Muscle of leg (tissue), 11 donors: ENCODE measurements around the gene RPS6KA3. TPM values are rescaled to one million over a fixed set of nuclear protein-coding genes. Genes with fewer than 3 reads are reported as not detected.
A peak's percentile ranks its signal among the peaks of the same experiment; 100 is the strongest.

Source experiments
- DNase-seq: peaks from one replicate; pipeline ENCODE4 v3.0.0; 2013
- H3K27ac ChIP-seq: one replicate; pipeline ENCODE4 v1.5.1; 2013; ENCODE audit warnings: mild to moderate bottlenecking, low read length, control low read depth
- H3K27me3 ChIP-seq: one replicate; pipeline ENCODE4 v1.6.1; 2013; ENCODE audit warnings: low read length; ENCODE audit not compliant: control insufficient read depth, insufficient read depth
- H3K36me3 ChIP-seq: one replicate; pipeline ENCODE4 v1.6.1; 2013; ENCODE audit warnings: low read length; ENCODE audit not compliant: control insufficient read depth, insufficient read depth
- H3K4me1 ChIP-seq: one replicate; pipeline ENCODE4 v1.6.1; 2013; ENCODE audit warnings: low read length; ENCODE audit not compliant: control insufficient read depth, insufficient read depth
- H3K4me3 ChIP-seq: one replicate; pipeline ENCODE4 v1.5.1; 2013; ENCODE audit warnings: low read length, control low read depth
- H3K9me3 ChIP-seq: replicated peaks from 2 replicates; pipeline ENCODE4 v1.6.1; 2013; ENCODE audit warnings: low read depth, low read length; ENCODE audit not compliant: control insufficient read depth
- WGBS: methylation state at CpG from one replicate; pipeline ENCODE4 v1.1.5; 2013; ENCODE audit warnings: missing lambda C conversion rate; ENCODE audit not compliant: insufficient coverage; 5-methylcytosine and 5-hydroxymethylcytosine counted together
- polyA plus RNA-seq, 8 donors: library from polyadenylated mRNA; unstranded; fragments of 120-200 nt; gene quantifications; one replicate each; pipeline versions ENCODE4 v1.2.1 to v1.2.3, GENCODE V29; 2013; ENCODE audit warnings: inconsistent platforms in 1 of 8, low replicate concordance in 1 of 8; ENCODE audit not compliant: insufficient read length in 8 of 8, insufficient read depth in 1 of 8
- total RNA-seq: library from RNA; stranded (reverse); fragments of 120-200 nt; gene quantifications from one replicate; pipeline ENCODE4 v1.2.4, GENCODE V29; 2013

The RPS6KA3 gene
- total and polyA plus RNA-seq, 9 donors: 22.9 to 39.0 (median 34.2) TPM

GRCh38 chrX:20211261-20211786, 55.4 kb downstream of the RPS6KA3 start:
- H3K27me3 ChIP-seq: peaks cover 14% of the 10 kb centered on the region
- 63% methylated on average over 1 of the region's 4 CpGs for WGBS
- no peak overlapping the region for H3K4me3 ChIP-seq
- H3K9me3 ChIP-seq: no peaks in the 10 kb centered on the region
- no peak overlapping the region for H3K27ac ChIP-seq
- H3K4me1 ChIP-seq: no peaks in the 10 kb centered on the region
- no peak for DNase-seq
- peaks cover 6% of the 10 kb centered on the region for H3K36me3 ChIP-seq

DNA sequence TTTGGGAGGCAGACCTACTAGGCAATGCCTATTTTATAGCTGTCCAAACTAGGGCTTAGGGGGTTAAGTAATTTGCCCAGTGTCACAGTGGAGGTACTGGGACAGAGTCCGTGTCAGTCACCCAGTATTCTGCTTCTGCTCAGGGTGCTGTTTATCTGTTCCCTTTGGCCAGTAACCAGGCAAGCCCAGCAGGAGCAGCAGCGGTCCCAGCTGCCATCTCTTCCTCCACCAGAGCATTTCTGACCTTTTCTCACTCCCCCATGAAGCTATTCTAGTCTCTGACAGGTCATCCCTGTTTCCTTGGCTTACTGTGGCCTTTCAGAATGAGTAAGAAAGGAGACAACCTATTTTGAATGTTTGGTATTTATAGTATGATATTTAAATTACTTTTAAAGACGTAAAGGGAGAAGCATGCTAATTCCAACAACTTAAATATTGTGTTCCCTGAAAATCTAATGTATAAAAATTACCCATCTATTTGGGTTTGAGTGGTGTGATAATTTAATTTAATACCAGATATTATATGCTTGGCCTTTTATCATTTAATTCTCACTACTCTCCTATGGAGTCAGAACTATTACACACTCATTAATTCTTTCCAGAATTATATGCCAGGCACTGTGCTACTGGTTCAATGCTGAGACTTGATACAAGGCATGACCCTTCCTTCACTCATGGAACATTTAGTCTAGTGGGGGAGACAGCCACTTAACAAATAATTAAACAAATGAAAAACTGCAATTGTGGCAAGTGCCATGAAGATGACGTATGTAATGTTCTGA, 60.6 kb downstream of the RPS6KA3 start:
- Histone ChIP-seq H3K4me3 (no peak overlapping the region), H3K4me1 (no peaks in the 10 kb centered on the region), H3K9me3 (no peaks in the 10 kb centered on the region), H3K36me3 (peaks cover 6% of the 10 kb centered on the region), H3K27ac (no peak overlapping the region), H3K27me3 (peaks cover 21% of the 10 kb centered on the region)
- DNase-seq: no peak
- 58% methylated on average over 2 of the region's 4 CpGs for WGBS

DNA sequence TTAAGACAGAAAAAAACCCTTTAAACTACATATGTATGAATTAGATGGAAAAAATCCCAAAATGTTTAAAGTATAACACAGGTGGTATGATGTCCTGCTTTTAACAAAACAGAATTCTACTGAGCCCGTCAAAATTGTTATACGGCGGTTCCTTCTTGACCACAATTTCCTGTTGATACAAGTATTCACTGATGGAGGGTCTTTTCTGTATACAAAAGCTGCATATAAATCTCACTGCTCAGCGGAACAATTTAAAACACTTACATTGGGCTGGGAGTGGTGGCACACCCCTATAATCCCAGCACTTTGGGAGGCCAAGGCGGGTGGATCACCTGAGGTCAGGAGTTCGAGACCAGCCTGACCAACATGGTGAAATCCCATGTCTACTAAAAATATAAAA, 62.4 kb downstream of the RPS6KA3 start:
- no peak overlapping the region for H3K4me3 ChIP-seq
- peaks cover 26% of the 10 kb centered on the region for H3K27me3 ChIP-seq
- H3K9me3 ChIP-seq: no peaks in the 10 kb centered on the region
- WGBS: no CpG with 5 or more reads among the region's 6 CpGs
- no peaks in the 10 kb centered on the region for H3K4me1 ChIP-seq
- no peak overlapping the region for H3K27ac ChIP-seq
- H3K36me3 ChIP-seq: peaks cover 10% of the 10 kb centered on the region
- no peak for DNase-seq

DNA sequence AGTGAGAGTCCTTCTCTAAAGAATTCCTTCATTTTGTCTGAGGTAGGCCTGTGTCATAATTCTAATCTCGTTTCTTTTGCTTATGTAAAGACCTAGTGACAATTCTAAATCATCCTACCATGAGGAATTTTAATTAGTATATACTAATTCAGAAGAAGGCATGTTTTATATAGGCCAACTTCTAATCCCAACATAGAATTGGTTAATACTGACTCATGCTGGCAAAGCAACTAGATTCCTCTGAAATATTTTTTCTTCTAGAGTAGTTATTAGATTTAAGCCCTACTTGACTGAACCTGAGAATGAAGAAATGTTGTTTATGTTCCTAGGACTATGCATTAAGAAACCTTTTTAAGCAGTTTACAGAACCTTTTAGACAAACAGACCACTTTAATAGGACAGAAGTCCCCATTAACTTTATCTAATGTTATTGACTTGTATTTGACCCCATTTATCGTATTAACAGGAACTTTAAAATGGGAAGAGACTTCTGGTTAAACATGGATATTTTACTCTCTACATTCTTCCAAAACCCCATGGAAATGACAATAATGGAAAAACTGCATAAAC, 69.0 kb downstream of the RPS6KA3 start:
- Histone ChIP-seq H3K4me1 (no peaks in the 10 kb centered on the region), H3K36me3 (peaks cover 4% of the 10 kb centered on the region), H3K4me3 (no peak overlapping the region), H3K27ac (no peak overlapping the region), H3K9me3 (no peaks in the 10 kb centered on the region), H3K27me3 (peaks cover 14% of the 10 kb centered on the region)
- no peak for DNase-seq
- no CpG with 5 or more reads among the region's 2 CpGs for WGBS

- H3K36me3 ChIP-seq: peaks cover 4% of the 10 kb centered on the region
- no peak for DNase-seq
These were observed 77.5 kb downstream of the RPS6KA3 start for GRCh38 chrX:20189171-20189570.

DNA sequence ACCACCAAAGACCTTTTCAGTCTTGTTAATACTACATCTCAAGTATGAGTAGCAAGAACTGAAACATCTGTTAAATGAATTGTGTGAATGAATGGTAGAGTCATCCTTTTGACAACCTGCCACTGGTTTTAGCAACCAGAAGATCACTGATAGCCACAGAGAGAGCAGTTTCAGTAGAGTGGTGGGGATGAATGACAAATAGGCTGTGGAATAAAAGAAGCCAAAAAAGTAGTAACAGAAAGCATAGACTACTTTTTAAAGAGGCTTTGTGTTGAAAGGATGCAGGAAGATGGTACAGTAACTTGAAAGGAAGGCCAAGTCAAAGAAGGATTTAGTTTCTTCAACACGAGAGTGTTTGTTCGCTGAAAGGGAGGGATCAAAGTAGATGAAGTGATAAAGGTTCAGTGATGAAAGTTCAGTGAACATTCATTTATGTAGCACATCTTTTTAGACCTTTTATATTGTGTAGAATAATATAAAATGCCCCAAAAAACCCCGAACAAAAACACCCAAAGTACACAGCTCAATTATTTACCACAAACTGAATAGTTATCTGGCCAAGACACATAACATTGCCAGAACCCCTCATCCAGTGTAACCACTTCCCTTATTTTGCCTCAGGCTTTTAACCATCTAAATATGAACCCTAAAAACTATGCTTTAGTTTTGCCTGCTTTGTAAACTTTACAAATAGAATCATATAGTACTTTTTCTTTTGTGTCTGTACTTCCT, 84.9 kb downstream of the RPS6KA3 start:
- H3K27ac ChIP-seq: no peak overlapping the region
- peaks cover 7% of the 10 kb centered on the region for H3K36me3 ChIP-seq
- no peaks in the 10 kb centered on the region for H3K9me3 ChIP-seq
- peaks cover 10% of the 10 kb centered on the region for H3K27me3 ChIP-seq
- H3K4me3 ChIP-seq: no peak overlapping the region
- no peaks in the 10 kb centered on the region for H3K4me1 ChIP-seq
- WGBS: 58% methylated on average over 2 of the region's 3 CpGs
- peak; percentile 5 for DNase-seq

More at GRCh38 chrX:20189171-20189570, 77.5 kb downstream of the RPS6KA3 start:
- peaks cover 13% of the 10 kb centered on the region for H3K27me3 ChIP-seq
- no peak overlapping the region for H3K4me3 ChIP-seq
- H3K4me1 ChIP-seq: no peaks in the 10 kb centered on the region
- H3K27ac ChIP-seq: no peak overlapping the region
- no peaks in the 10 kb centered on the region for H3K9me3 ChIP-seq

GRCh38 chrX:20177093-20177492, 89.6 kb downstream of the RPS6KA3 start:
- Histone ChIP-seq H3K4me1 (no peaks in the 10 kb centered on the region), H3K36me3 (peaks cover 12% of the 10 kb centered on the region)

GRCh38 chrX:20173856-20174255, 92.9 kb downstream of the RPS6KA3 start:
- Histone ChIP-seq H3K4me3 (no peak overlapping the region), H3K27ac (no peak overlapping the region), H3K4me1 (no peaks in the 10 kb centered on the region), H3K27me3 (peaks cover 21% of the 10 kb centered on the region), H3K9me3 (no peaks in the 10 kb centered on the region), H3K36me3 (peaks cover 9% of the 10 kb centered on the region)
- 100% methylated on average over 1 of the region's 2 CpGs for WGBS
- DNase-seq: no peak

More at GRCh38 chrX:20177093-20177492, 89.6 kb downstream of the RPS6KA3 start:
- Histone ChIP-seq H3K4me3 (no peak overlapping the region), H3K9me3 (no peaks in the 10 kb centered on the region), H3K27me3 (peaks cover 17% of the 10 kb centered on the region), H3K27ac (no peak overlapping the region)
- no peak for DNase-seq

GRCh38 chrX:20173313-20173712, 93.4 kb downstream of the RPS6KA3 start:
- H3K27me3 ChIP-seq: peaks cover 23% of the 10 kb centered on the region
- no CpG with 5 or more reads among the region's 2 CpGs for WGBS
- DNase-seq: no peak
- H3K36me3 ChIP-seq: peaks cover 9% of the 10 kb centered on the region
- H3K9me3 ChIP-seq: no peaks in the 10 kb centered on the region
- no peaks in the 10 kb centered on the region for H3K4me1 ChIP-seq
- no peak overlapping the region for H3K27ac ChIP-seq
- H3K4me3 ChIP-seq: no peak overlapping the region

GRCh38 chrX:20171887-20172286, 94.8 kb downstream of the RPS6KA3 start:
- peaks cover 29% of the 10 kb centered on the region for H3K27me3 ChIP-seq
- H3K4me3 ChIP-seq: no peak overlapping the region
- DNase-seq: no peak
- H3K4me1 ChIP-seq: no peaks in the 10 kb centered on the region
- H3K27ac ChIP-seq: no peak overlapping the region
- peaks cover 12% of the 10 kb centered on the region for H3K36me3 ChIP-seq
- 100% methylated on average over 2 of the region's 3 CpGs for WGBS
- no peaks in the 10 kb centered on the region for H3K9me3 ChIP-seq
